GM18909 (cell line): ENCODE data around the gene CPE.
A peak's percentile ranks its signal among the peaks of the same experiment; 100 is the strongest.

ENCODE experiments used
- ATAC-seq: cut with Tn5 transposase; IDR thresholded peaks from one replicate; pipeline ENCODE4 v1.9.1; 2021; ENCODE audit warnings: mild to moderate bottlenecking; ENCODE audit not compliant: unreplicated experiment, poor library complexity

CPE gene

DNA sequence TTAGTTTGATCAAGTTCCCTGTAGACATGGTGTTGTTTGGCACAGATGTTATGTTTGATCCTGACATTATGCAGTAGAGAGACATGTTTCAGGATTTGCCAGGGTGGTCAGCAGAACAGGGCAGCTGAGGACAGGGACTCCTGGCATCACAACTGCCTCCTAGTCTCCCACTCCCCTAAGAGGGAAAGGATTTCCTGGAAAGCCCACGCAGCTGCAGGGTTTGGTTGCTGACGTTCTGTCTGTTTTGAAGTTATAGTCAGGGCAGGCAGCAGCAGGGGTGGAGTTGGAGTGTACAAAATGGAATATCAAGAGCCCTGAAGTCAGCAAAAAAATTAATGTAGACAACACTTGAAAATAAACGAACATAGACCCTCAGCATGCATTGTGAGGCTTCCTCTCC lies 125.4 kb downstream of the CPE start:
- no peak for ATAC-seq

DNA sequence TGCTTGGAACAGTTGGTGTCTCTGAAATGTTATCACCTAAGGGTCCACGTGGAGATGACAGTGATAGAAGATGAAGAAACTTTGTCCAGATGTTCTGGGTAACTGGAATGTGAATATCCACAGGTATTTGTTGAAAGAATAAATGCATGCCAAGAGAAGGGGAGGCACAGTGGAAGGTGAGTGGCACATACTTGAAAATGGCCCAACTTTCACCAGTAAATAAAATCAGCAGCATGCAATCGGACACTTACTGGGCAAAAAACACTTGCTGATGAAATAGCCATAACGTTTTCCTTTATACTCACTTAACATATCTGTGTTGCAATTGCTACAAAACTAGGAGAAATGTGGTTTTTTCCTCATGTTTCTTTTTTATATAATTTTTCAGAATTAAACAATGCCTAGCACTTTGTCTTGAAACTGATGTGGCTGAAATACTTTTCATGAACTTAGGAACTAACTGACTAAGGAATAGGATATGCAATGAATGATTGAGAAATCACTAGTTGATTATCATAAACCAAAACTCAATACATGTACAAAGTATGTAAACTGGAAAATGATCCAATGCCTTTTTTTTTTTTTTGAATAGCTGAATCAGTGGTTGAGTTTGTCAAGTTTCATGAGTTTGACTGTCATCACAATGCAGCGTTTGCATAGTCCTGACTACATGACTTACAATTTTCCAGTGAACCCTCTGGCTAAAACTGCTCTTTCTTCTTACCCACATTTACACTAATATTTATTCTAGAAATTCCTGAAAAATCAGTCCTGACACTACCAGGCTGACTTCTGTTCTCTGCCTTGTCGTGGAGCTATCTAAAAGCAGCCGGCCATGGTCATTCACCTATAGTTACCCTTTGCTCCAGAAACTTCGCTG lies 127.4 kb downstream of the CPE start:
- ATAC-seq, result no peak

DNA sequence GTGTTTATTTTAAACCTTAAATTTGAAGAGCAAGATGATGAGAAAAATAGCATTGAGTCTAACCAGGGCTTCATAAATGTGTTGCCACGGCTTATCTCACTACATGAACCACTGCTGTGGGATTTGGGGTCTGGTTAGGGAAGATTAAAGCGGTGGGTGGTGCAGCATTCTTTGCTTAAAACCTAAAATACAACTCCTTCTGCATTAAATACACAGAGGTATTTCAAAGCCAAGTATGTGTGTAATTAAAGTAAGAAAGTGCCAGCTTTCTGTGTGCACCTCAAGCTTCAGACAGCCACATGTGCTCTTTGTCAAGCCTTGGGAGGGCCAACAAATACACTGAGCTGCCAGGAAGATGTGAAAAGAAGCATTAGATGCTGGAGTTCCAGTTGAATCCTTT lies 128.0 kb downstream of the CPE start:
- no peak for ATAC-seq

DNA sequence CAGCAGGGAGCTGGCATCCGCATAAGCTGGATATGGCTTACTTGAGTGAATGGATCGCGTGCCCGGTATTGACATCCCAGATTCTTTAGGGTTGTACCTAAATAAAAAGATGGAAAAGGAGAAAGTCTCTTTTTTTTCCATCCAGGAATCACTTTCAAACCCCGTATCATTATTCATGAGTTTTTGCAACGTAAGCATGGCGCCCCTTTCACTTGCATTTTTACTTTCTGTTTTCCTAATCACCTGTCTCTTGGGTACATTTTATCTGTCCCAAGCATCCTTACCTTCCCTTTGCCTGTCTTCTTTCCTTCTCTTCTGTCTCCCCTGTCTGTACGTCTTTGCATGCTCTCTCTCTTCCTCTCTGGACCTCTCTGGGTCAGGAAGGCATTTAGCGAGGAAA lies 128.6 kb downstream of the CPE start:
- no peak for ATAC-seq

DNA sequence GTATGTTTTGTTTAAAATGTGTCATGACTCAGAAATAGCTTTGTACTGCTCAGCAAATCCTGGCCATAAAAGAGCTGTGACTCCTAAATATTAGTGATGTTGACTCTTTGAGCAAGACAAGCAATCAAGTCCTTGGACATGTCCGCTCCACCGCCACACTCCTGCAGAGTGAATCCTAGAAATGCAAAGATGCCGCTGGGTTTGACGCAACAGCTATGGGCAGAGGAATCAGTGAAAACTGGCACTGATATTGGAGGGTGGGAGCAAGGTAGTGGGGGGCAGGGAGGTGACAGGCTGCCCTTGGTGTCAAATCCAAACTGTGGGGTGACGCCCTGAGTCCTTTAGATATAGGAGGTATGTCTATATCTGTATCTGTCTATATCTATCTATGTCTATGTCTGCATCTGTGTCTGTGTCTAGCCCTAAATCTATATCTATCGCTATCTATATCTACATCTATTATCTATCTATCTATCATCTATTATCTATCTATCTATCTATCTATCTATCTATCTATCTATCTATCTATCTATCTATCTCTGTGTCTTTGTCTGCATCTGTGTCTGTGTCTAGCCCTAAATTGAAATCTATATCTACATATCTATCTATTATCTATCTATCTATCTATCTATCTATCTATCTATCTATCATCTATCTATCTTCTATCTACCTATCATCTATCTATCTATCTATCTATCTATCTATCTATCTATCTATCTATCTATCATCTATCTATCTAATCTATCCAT lies 129.7 kb downstream of the CPE start:
- no peak for ATAC-seq

DNA sequence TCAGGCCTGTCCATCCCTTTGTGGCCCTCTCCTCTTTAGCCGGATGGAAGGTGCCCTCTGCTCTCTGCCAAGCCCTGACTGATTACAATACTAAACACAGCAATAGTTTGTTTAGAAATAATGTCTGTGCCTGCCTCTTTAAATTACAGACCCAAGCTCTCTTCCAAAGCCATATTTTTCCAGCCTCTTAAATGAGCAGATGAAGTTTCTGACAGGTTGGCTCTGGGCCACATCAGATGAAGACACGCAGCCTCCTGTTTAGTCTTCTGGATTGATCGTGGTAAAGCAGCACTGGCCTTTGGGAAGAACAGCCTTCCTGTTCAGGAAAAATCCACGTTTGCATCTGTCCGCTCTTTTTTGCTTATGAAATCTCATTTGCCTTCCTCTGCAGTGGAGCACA lies 133.6 kb downstream of the CPE start:
- no peak for ATAC-seq

DNA sequence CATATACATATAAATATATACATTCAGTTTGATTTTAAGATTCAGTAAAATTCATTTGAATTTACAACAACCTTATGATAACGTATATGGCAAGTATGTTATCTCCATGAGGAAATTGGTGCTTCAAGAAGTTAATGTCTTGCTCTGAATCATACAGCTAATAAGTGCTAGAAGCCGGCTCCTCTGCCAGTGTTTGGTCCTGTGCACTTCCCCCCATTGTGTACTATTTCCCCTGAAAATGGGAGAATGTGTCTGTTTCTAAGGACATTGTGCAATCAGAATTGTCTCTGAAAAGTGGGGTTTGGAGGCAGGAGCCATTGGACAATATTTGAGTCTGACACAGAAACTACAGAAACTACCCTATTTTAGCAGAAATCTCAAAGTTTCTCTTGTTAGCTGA lies 135.9 kb downstream of the CPE start:
- ATAC-seq, result no peak

DNA sequence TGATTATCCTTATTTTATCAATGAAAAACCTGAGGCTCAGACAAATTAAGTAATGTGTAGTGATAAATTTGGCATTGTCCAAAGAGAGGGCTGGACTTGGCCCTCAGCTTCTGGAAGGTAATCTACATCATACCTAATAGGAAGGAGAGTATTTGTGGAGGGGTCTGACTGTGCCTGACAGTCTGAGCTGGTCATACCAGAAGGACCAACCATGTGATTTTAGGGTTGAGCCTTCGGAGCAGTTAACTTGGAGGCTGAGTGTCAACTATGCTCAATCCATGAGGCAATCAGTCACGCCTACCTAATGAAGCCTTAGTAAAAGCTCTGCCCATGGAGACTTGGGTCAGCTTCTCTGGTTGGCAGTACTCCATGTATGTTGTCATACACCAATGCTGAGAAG lies 136.4 kb downstream of the CPE start:
- ATAC-seq, result no peak

DNA sequence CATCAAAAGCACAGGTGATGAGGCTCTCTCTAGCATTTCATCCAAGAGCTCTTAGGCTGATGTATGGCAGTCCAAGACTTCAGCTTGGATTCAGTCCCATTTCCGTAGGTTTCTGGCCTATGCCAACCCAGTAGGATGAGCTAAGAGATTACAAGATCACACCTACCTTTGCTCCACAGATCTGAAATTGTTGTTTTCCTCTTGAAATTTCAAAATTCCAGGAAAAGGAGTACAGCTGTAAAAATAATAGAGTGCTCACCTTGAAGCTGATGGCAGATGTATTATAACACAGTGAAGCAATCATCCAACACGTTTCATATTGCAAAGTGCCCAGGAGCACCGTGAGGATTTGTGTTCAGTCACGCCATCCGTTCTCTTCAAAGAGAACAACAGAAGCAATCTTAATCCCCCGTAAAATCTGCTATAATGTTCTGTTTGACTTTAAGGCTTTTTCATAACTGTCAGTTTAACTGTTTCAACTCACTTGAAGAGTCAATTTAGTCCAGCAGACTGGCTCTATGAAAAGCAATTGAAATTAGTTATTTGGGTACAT lies 137.5 kb downstream of the CPE start:
- no peak for ATAC-seq

DNA sequence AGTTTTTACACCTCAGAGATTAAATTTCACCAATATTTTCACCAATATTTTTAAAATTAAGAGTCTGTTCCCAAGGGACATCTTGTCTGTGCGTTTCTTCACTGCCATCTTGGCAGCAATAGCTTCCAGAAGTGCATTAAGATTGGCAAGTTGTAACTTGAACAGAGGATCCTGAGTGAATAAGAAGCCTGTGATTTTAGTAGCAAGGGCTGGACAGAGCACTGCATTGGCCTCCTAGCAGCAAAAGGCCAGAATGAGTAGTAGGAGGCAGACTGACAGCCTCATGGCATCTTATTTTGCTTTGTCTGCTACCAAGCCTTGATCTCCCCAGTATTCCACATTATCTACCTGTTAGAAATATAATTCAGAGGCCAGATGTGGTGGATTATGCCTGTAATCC lies 138.4 kb downstream of the CPE start:
- no peak for ATAC-seq

DNA sequence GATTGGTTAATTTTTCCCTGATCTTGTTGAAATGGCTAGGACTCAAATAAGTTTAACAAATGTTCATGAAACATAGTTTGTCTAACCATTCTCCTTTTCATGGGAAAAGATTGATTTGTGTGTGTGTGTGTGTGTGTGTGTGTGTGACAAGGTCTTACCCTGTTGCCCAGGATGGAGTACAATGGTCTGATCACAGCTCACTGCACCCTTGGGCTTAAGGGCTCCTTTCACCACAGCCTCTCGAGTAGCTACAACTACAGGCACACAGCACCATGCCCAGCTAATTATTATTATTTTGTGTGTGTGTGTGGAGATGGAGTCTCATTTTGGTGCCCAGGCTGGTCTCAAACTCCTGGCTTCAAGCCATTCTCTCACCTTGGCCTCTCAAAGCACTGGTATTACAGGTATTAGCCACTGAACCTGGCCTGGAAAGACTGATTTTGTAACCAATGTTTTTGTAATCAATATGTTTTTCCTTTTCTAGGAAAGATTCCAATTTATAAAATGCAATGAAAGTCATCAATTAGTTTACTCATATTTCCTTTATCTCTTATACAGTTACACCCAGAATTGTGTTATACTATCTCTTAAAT lies 139.3 kb downstream of the CPE start:
- no peak for ATAC-seq

DNA sequence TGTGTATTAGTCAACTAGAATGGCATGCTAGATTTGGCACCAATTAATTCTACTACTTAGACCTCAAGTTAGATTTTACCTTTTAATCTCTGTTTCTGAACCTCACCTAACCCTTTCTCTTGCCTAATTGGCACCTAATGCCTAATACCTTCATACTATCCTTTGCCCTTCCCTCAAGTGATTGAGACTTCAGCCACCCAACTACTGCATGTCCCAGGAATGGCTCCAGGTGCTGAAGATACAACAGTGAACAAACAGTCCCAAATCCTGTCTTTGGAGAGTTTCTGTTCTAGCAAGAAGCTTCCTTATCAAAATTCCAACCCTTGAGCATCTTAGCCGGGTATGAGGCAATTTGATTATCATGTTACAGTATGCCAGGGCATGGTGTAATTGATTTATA lies 139.9 kb downstream of the CPE start:
- no peak for ATAC-seq

DNA sequence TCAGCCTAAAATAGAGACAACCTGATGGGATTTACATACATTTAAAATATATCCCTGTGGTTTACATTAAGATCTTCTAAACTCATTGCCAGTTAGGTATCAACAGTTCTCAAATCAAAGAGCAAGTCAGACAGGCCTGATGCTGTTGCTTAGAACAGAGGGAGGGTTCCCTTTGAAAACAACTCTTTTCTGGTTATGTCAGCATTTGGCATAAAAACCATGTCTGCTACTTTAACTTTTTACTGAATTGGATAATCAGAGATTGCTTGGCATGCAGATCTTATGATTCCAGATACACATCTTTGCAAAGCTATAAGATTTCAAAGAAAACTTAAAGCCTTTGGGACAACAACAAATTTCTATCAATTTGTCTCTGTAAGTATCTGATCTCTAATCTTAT lies 140.8 kb downstream of the CPE start:
- ATAC-seq, result no peak

DNA sequence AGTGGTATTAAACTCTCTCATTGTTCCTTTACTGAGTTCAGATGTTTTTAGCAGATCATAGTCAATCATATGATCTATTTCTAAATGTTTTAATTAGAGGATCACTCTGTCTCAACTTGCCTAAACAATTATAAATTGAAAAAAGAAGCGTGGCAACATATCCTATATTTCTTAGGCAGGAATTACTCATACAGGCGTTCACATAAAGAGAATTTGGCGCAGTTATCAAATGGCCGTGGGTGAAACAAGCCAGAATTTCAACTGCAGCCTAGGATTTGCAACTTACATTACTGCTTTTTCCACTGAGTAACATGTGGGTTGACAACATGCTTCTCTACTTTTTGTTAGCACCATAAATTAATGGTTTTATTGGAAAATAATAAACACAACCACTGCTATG lies 141.3 kb downstream of the CPE start:
- no peak for ATAC-seq

DNA sequence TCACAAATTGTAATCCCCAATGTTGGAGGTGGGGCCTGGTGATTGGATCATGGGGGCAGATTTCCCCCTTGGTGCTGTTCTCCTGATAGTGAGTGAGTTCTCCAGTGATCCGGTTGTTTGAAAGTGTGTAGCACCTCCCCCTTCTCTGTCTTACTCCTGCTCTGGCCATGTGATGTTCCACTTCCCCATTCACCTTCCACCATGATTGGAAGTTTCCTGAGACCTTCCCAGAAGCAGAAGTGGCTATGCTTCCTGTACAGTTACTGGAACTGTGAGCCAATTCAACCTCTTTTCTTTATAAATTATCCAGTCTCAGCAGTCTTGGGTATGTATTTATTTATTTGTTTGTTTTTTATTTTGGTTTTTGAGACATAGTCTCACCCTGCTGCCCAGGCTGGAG lies 143.2 kb downstream of the CPE start:
- ATAC-seq, result no peak

DNA sequence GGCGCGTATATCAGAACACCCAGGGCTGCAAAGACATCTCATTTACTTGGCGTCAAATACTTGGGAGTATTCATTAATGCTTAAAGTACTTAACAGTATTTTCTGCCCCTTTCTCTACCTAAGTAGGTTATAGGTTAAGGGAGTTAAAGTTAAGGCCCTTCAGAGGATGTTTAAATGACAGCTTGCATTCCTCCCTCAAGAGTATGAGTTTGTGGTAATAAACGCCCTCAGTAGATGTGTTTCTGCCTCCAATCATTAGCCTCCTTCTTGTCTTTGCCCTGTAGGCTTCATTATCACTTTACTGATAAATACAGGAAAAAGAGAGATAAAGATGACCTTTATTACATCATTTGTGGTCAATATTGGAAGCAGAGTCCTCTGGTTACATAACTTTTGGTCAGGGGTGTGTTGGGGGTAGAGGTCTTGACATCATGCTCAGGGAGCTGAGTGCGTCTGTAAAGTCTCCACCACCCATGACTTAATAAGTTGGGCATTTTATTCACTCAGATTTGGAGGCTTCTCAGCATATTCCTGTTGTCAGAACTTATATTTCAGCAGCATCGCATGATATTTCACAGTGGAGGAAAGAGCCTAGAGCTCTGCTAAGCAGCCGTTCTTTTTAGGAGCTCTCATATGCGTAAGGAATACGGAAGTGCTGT lies 145.9 kb downstream of the CPE start:
- ATAC-seq, result no peak

DNA sequence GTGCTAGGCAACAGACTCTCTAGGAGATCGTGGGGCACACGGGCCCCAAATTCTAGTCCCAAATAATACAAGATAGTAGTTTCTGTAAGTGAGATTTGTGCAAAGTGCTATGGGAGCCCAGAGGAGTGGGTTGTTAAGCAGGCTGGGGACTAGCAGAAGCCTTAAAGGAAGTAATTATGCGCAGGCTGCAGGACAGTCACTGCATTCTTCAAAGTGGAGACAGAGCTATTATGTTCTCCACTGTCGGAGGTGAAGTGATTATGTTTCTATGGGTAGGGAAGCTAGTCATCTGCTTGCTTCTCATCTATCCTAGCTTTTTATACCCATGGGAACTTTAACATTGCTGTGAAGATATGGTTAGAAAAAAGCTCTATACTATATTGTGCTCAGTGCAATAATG lies 154.2 kb downstream of the CPE start:
- no peak for ATAC-seq

DNA sequence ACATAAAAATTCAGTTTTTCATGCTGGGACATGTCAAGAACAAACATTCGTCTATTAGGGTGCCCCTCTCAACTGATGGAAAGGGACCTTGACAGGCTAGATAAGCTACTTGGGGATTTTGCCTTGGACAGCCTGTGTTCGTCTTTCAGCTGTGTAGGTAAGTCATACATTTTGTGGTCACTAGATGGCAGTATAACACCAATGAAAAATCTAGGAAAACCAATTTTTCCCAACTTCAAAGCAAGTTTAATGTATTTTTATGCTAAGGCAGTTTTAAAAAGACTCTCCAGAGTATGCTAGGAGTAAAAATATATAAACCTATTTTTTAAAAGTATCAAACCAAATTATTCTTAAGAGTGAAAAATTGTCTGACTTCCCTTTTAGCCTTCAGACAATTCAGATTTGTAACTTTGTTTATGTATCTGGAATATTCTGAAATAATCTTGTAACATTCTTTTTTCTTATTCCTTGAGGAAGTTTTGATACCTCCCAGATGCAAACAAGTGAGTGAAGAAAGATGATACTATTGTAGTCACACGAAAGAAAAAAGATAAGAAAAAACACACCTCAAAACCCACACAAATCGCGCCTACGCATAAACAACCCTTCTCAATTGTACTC lies 158.3 kb downstream of the CPE start:
- ATAC-seq, result peak; percentile 69

DNA sequence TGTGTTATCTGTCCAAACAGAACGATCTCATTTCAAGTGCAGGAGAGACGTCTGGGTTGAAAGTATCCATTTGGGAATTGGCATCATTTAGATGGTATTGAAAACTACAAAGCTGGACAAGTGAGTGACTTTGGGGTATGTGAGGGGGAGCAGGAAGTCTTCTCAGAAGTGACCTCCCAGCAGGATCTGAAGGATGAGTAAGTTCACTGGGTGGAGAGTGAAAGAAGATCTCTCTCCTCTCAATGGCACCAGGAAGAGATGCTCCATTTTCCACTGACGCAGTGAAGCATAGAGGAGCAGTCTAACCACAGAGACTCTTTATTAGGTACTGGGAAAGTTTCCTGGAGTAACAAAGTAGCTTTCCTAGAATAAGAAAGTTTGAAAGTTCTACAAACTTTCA lies 161.0 kb downstream of the CPE start:
- no peak for ATAC-seq

DNA sequence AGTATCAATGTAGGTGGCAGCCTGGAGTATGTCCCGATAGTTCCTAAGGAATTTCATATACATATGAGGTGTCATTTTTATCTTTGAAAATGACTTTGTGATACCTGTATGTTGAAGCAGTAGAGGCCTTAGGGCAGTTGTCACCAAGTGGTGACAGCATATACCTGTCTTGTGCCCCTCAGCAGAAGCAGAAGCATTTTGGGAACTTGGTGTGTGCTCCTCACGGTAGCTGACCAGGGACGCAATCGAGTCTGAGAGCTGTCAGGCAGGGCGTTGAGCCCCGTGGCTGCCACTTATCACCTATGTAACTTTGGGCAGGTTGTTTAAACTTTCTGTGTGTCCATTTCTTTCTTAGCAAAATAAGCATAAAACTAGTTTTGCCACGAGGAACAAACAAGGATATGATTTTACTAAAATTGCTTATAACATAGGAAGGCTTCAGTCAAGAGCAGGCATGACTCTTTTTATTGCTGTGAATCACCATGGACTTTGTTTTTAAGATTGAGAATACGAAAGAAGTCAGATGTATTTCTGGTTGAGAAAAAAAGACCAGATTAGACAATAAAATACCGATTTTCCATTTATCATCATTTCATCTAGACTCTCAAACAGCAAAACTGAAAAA lies 161.5 kb downstream of the CPE start:
- ATAC-seq, result no peak
